Astrocyte of the cerebellum (primary cell): Measurements from ENCODE around the gene CMTM8.

Experiments used
- DNase-seq: peaks from one replicate; pipeline ENCODE4 v3.0.0-alpha.2; 2011; ENCODE audit warnings: low read depth
- H3K4me3 ChIP-seq: 2 replicates; pipeline ENCODE4 v1.5.1; 2011; ENCODE audit warnings: mild to moderate bottlenecking, low read depth, low read length, moderate library complexity
- in situ Hi-C: cut with HindIII; loops from 2 replicates; pipeline ENCODE4 v1.10.0; 2017; ENCODE audit warnings: low sequenced_read_pairs
- TF ChIP-seq, protein P1 (sequence below): IDR thresholded peaks from 2 replicates; pipeline ENCODE4 v1.5.1; 2012; ENCODE audit warnings: low read length, low read depth, moderate library complexity, mild to moderate bottlenecking; ENCODE audit errors: missing control alignments

CMTM8 gene

DNA sequence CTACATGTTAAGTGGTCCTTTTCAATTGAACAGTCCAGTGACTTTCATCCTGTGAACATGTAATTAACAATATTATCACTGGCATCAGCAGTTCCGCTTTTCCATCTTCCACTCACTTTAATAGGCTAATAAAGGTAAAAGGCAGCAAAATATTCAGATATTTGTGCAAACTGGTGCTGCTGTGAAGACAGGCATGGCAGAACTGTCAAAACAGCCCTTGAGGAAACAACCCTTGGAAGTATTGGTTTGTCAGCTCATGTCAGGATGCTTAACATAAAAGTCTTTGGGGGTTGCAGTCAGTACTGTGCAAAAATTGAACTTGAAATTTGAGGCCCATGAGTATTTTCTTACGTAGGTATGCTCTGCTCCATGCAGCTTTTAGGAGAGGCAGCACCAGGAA is 81.1 kb downstream of the CMTM8 start:
- in situ Hi-C loops = no loop called here
- TF ChIP-seq, protein P1, sequence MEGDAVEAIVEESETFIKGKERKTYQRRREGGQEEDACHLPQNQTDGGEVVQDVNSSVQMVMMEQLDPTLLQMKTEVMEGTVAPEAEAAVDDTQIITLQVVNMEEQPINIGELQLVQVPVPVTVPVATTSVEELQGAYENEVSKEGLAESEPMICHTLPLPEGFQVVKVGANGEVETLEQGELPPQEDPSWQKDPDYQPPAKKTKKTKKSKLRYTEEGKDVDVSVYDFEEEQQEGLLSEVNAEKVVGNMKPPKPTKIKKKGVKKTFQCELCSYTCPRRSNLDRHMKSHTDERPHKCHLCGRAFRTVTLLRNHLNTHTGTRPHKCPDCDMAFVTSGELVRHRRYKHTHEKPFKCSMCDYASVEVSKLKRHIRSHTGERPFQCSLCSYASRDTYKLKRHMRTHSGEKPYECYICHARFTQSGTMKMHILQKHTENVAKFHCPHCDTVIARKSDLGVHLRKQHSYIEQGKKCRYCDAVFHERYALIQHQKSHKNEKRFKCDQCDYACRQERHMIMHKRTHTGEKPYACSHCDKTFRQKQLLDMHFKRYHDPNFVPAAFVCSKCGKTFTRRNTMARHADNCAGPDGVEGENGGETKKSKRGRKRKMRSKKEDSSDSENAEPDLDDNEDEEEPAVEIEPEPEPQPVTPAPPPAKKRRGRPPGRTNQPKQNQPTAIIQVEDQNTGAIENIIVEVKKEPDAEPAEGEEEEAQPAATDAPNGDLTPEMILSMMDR = no peak
- no peak for DNase-seq

DNA sequence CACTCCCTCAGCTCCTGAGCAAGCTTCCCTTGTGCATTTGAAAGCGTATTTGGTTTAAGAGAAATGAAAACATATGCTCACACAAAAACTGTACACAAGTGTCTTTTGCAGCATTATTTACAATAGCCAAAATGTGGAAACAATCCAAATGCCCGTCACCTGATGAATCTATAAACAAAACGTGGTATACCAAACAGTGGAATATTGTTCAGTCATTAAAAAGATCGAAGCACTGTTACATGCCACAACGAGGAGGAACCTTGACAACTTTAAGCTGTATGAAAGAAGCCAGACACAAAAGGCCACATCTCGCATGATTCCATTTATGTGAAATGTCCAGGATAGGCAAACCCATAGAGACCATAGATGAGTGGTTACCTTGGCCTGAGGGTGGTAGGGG is 81.6 kb downstream of the CMTM8 start:
- TF ChIP-seq, protein P1 = no peak
- no peak for DNase-seq
- H3K4me3 ChIP-seq = no peak overlapping the region
- in situ Hi-C loops = no loop called here

More for the DNA sequence above, 81.1 kb downstream of the CMTM8 start:
- H3K4me3 ChIP-seq = no peak overlapping the region

DNA sequence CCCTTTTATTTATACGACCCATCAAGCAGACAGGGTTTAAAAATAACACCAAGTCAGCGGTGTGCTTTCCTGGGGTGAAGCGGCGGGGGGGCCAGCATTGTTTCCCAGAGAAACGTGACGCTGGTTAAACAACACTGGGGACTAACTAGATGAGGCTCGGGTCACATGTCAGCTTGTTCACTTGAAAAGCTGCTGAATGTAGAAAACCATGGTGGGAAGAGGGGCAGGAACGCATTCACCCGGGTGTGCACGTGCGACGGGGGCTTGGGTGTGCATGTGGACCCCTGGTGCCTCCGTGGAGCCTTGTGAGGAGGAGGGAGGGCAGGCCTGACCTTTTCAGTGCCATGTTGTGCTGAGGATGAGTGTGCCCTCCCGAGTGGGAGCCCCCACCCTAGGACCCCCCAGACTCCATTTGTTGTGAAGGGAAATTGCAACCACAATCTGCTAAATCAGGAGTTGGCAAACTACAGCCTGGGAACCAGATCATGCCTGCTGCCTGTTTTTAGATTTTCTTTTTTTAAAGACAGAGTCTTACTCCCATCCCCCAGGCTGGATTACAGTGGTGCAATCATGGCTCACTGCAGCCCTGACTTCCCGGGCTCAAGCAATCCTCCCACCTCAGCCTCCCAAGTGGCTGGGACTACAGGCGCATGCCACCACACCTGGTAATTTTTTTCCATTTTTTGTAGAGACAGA is 82.8 kb downstream of the CMTM8 start:
- H3K4me3 ChIP-seq = no peak overlapping the region
- DNase-seq = no peak
- in situ Hi-C loops = no loop called here
- TF ChIP-seq, protein P1 = no peak

DNA sequence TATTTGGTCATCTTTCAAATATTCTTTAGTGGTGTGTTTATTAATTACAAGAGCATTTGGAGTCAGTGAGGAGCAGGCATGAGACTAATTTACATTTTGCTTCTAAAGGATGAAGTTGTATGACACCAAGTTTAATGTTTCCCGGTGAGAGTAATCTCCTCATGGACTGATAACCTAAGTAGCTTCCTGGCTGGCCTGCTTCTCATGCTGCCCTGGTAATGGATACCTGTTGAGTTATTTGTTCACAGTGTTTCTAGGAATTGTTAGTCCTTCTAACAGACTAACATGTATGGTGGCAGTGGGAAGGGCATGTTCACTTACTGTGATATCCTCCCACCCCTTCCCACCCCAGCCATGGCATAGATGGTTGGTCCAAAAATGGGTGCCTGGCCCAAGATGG is 83.8 kb downstream of the CMTM8 start:
- H3K4me3 ChIP-seq = no peak overlapping the region
- in situ Hi-C loops = no loop called here
- no peak for DNase-seq
- TF ChIP-seq, protein P1 = no peak

DNA sequence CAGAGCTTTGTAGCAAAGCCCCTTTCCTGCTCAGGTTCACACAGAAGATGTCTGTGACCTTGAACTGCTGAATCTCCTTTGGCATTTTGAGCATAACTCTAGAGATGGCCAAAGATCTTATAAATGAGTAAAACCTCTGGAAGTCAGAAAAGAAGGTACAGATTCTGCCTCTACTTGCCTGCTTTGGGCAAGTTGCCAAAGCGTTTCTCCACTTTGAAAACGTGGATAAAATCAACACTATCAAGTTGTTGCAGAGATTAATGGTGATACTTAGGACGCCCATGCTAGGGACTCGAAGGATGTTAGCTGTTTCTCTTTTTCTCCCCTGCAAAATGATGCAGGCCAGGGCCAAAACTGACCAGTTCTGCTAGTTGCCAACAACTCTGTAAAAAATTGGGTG is 85.1 kb downstream of the CMTM8 start:
- in situ Hi-C loops = no loop called here
- H3K4me3 ChIP-seq = no peak overlapping the region
- TF ChIP-seq, protein P1 = no peak
- DNase-seq = no peak

DNA sequence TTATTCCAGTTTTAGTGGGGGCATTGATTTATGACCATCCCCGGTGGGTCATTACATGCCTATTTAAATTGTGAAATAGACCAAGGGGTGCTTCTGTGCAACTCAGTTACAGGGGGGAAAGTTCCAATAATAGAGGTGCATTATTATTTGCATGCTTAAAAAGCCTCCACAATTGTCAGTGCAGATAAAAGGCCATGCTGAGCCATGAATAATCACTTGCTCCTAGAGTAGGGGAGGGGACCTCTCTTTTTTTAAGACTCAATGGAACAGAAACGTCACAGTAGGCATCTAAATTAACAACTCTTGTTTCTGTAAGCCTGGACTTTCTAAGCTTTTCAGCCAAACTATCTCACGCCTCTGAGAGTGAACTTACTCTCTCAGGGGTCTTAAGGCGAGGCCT is 86.7 kb downstream of the CMTM8 start:
- H3K4me3 ChIP-seq = no peak overlapping the region
- TF ChIP-seq, protein P1 = no peak
- in situ Hi-C loops = no loop called here
- no peak for DNase-seq
